ENCODE results near the gene NRP2. TPM values are rescaled to one million over a fixed set of nuclear protein-coding genes. Genes with fewer than 3 reads are reported as not detected.
A peak's percentile ranks its signal among the peaks of the same experiment; 100 is the strongest.

NRP2 gene
- total and polyA plus RNA-seq, 2 donors (not counting 1 experiment from before 2014, with no cell fraction given) = 1.8 to 6.8 TPM

DNA sequence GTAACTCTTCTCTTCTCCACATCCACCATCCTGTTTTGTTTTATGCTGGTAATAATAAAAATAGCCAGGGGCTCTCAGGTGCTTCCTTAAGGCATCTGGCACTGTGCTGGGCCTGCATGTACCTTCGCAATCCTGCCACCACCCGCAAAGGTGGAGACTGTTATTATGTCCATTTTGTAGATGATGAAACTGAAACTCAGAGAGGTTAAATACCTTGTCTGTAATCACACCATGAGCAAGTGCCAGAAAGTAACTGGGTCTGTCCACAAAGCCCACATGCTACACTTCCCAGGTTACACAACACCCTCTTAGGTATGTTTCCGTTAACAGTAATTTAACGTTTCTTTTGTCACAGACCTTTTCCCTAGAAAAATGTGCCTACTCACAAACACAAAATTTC lies 27.0 kb downstream of the NRP2 start:
- WGBS (ENCODE audit: insufficient coverage) = 100% methylated on average over 2 of the region's 4 CpGs
- Histone ChIP-seq H3K4me3 (ENCODE audit: control extremely low read depth in 1 of 5, extremely low read depth in 1 of 5, insufficient read depth in 1 of 5, low read depth in 2 of 5, low read length in 4 of 5) (no peak overlapping the region), H3K27me3 (replicated peaks in 1 of 4; ENCODE audit: control extremely low read depth in 1 of 4, control insufficient read depth in 3 of 4, insufficient read depth in 4 of 4, low read length in 3 of 4) (no peaks in the 10 kb centered on the region), H3K9me3 (ENCODE audit: control extremely low read depth in 1 of 3, control insufficient read depth in 2 of 3, insufficient read depth in 1 of 3, low read length in 2 of 3) (no peaks in the 10 kb centered on the region), H3K79me2 (ENCODE audit: control insufficient read depth, insufficient read depth, low read length) (no peaks in the 10 kb centered on the region), H3K4me1 (ENCODE audit: control insufficient read depth in 2 of 2, insufficient read depth in 2 of 2, low read length in 2 of 2) (peaks cover 64 to 65% of the 10 kb centered on the region in 2 donors), H4K20me1 (ENCODE audit: control insufficient read depth, insufficient read depth, low read length, poor library complexity, severe bottlenecking) (no peaks in the 10 kb centered on the region), H3K9ac (ENCODE audit: low read length) (no peak overlapping the region), H3K36me3 (replicated peaks in 1 of 2; ENCODE audit: control extremely low read depth in 1 of 2, control insufficient read depth in 1 of 2, extremely low read depth in 1 of 2, insufficient read depth in 2 of 2, low read length in 1 of 2) (no peaks in the 10 kb centered on the region), H2AFZ (ENCODE audit: insufficient read depth, low read depth, low read length, poor library complexity, severe bottlenecking) (no peak overlapping the region), H3K4me2 (replicated peaks; ENCODE audit: low read depth, low read length, poor library complexity, severe bottlenecking) (no peak overlapping the region), H3K27ac (ENCODE audit: low read length in 2 of 2) (no peak overlapping the region)
- ChIA-PET CTCF (interaction anchor here (1.4 kb wide), 1 partner anchor 30 kb away, joined by 4 read pairs; no protein-coding TSS in a partner anchor), POLR2A (no interaction called here)
- TF ChIP-seq, protein P1, sequence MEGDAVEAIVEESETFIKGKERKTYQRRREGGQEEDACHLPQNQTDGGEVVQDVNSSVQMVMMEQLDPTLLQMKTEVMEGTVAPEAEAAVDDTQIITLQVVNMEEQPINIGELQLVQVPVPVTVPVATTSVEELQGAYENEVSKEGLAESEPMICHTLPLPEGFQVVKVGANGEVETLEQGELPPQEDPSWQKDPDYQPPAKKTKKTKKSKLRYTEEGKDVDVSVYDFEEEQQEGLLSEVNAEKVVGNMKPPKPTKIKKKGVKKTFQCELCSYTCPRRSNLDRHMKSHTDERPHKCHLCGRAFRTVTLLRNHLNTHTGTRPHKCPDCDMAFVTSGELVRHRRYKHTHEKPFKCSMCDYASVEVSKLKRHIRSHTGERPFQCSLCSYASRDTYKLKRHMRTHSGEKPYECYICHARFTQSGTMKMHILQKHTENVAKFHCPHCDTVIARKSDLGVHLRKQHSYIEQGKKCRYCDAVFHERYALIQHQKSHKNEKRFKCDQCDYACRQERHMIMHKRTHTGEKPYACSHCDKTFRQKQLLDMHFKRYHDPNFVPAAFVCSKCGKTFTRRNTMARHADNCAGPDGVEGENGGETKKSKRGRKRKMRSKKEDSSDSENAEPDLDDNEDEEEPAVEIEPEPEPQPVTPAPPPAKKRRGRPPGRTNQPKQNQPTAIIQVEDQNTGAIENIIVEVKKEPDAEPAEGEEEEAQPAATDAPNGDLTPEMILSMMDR (IDR thresholded peaks at IDR 0.05) = no peak
- DNase-seq (no peak), ATAC-seq (ENCODE audit: low read depth) (no peak)
- Mint-ChIP-seq H3K4me3 (no peak overlapping the region), H3K27ac (peak overlapping the region; percentile 82), H3K4me1 (peaks cover 73% of the 10 kb centered on the region), H3K9me3 (ENCODE audit: insufficient read depth) (no peaks in the 10 kb centered on the region), H3K27me3 (no peaks in the 10 kb centered on the region)
- intact Hi-C loops (cut with micrococcal nuclease) = loop anchor here (5.0 kb wide), 1 partner anchor 378 kb away; the partner anchor contains the start of gene INO80D

- H3K79me2 ChIP-seq (ENCODE audit: control insufficient read depth, insufficient read depth, low read length) = no peaks in the 10 kb centered on the region
- no peaks in the 10 kb centered on the region for H3K9me3 ChIP-seq (ENCODE audit: control extremely low read depth in 1 of 3, control insufficient read depth in 2 of 3, insufficient read depth in 1 of 3, low read length in 2 of 3)
- H4K20me1 ChIP-seq (ENCODE audit: control insufficient read depth, insufficient read depth, low read length, poor library complexity, severe bottlenecking) = no peaks in the 10 kb centered on the region
- peak overlapping the region; percentile 50 for H3K27ac Mint-ChIP-seq
- ATAC-seq (ENCODE audit: low read depth) (no peak), DNase-seq (no peak)
- no peaks in the 10 kb centered on the region for H3K9me3 Mint-ChIP-seq (ENCODE audit: insufficient read depth)
- TF ChIP-seq EZH2 (IDR thresholded peaks at IDR 0.05; ENCODE audit: borderline replicate concordance, insufficient read depth, low read depth, low read length, poor library complexity, severe bottlenecking) = no peak
- TF ChIP-seq, protein P1 (IDR thresholded peaks at IDR 0.05) = no peak
- CTCF ChIA-PET = interaction anchor here (1.2 to 1.7 kb wide), 3 partner anchors 9 to 37 kb away, joined by 4 to 10 read pairs (median 5); no protein-coding TSS in a partner anchor
- no peak overlapping the region for H3K9ac ChIP-seq (ENCODE audit: low read length)
- no peaks in the 10 kb centered on the region for H3K36me3 ChIP-seq (replicated peaks in 1 of 2; ENCODE audit: control extremely low read depth in 1 of 2, control insufficient read depth in 1 of 2, extremely low read depth in 1 of 2, insufficient read depth in 2 of 2, low read length in 1 of 2)
- intact Hi-C loops (cut with micrococcal nuclease) = no loop called here
- H2AFZ ChIP-seq (ENCODE audit: insufficient read depth, low read depth, low read length, poor library complexity, severe bottlenecking) = no peak overlapping the region
- no CpG with 5 or more reads among the region's 1 CpG for WGBS (ENCODE audit: insufficient coverage)
- H3K27me3 ChIP-seq (replicated peaks in 1 of 4; ENCODE audit: control extremely low read depth in 1 of 4, control insufficient read depth in 3 of 4, insufficient read depth in 4 of 4, low read length in 3 of 4) = no peaks in the 10 kb centered on the region
- no peak overlapping the region for H3K4me2 ChIP-seq (replicated peaks; ENCODE audit: low read depth, low read length, poor library complexity, severe bottlenecking)
- peaks cover 58% of the 10 kb centered on the region for H3K4me1 Mint-ChIP-seq
- H3K27me3 Mint-ChIP-seq = no peaks in the 10 kb centered on the region
- H3K27ac ChIP-seq (ENCODE audit: low read length in 2 of 2) = no peak overlapping the region
- H3K4me3 ChIP-seq (ENCODE audit: control extremely low read depth in 1 of 5, extremely low read depth in 1 of 5, insufficient read depth in 1 of 5, low read depth in 2 of 5, low read length in 4 of 5) = no peak overlapping the region
- no peak overlapping the region for H3K4me3 Mint-ChIP-seq
- POLR2A ChIA-PET = no interaction called here
- peaks cover 48 to 54% of the 10 kb centered on the region in 2 donors for H3K4me1 ChIP-seq (ENCODE audit: control insufficient read depth in 2 of 2, insufficient read depth in 2 of 2, low read length in 2 of 2)
Observed at GRCh38 chr2:205712508-205712907, 30.2 kb downstream of the NRP2 start.

Data from B cell (primary cell).